RWPE2 (cell line): Measurements from ENCODE around the gene CDC7.

Experiments
- ATAC-seq: fragments of 200-7000 bp; cut with Tn5 transposase; 3 replicates; pipeline ENCODE4 v1.9.1; 2021; ENCODE audit warnings: low read depth
- DNase-seq: peaks from one replicate; pipeline ENCODE4 v3.0.0-alpha.2; 2020; ENCODE audit warnings: low spot score
- H3K27ac ChIP-seq: fragments of 450-650 bp; 2 replicates; pipeline ENCODE4 v1.5.1; 2017; ENCODE audit warnings: mild to moderate bottlenecking; ENCODE audit not compliant: poor library complexity, severe bottlenecking
- H3K27me3 ChIP-seq: fragments of 250-450 bp; sonication (Bioruptor Pico); 2 replicates; pipeline ENCODE4 v1.5.1; 2021; ENCODE audit warnings: mild to moderate bottlenecking, moderate library complexity; ENCODE audit not compliant: insufficient read depth, poor library complexity, severe bottlenecking
- H3K36me3 ChIP-seq: fragments of 250-450 bp; sonication (Bioruptor Pico); 2 replicates; pipeline ENCODE4 v1.5.1; 2020; ENCODE audit warnings: low read depth, mild to moderate bottlenecking, moderate library complexity
- H3K4me1 ChIP-seq: fragments of 250-450 bp; sonication (Bioruptor Pico); 2 replicates; pipeline ENCODE4 v1.5.1; 2021; ENCODE audit warnings: mild to moderate bottlenecking, moderate library complexity; ENCODE audit not compliant: insufficient read depth, poor library complexity, severe bottlenecking
- H3K4me3 ChIP-seq: fragments of 250-450 bp; sonication (Bioruptor Pico); 2 replicates; pipeline ENCODE4 v1.5.1; 2021; ENCODE audit warnings: mild to moderate bottlenecking, moderate library complexity; ENCODE audit not compliant: severe bottlenecking
- H3K9me3 ChIP-seq: fragments of 250-450 bp; sonication (Bioruptor Pico); 2 replicates; pipeline ENCODE4 v1.5.1; 2021; ENCODE audit warnings: mild to moderate bottlenecking, moderate library complexity; ENCODE audit not compliant: severe bottlenecking
- CTCF ChIP-seq: fragments of 450-650 bp; IDR thresholded peaks from one replicate; pipeline ENCODE4 v1.5.1; 2017; ENCODE audit warnings: mild to moderate bottlenecking, moderate library complexity; ENCODE audit not compliant: poor library complexity, severe bottlenecking

CDC7 gene

GRCh38 chr1:91549041-91549735 lies 48.5 kb downstream of the CDC7 start:
- Histone ChIP-seq H3K27me3 (no peaks in the 10 kb centered on the region), H3K9me3 (no peaks in the 10 kb centered on the region), H3K36me3 (no peaks in the 10 kb centered on the region), H3K4me3 (no peak overlapping the region), H3K27ac (no peak overlapping the region), H3K4me1 (no peaks in the 10 kb centered on the region)
- DNase-seq (no peak), ATAC-seq (no peak)
- no peak for TF ChIP-seq CTCF

- Histone ChIP-seq H3K27ac (no peak overlapping the region), H3K4me1 (peaks cover 5% of the 10 kb centered on the region), H3K9me3 (no peaks in the 10 kb centered on the region), H3K27me3 (no peaks in the 10 kb centered on the region), H3K36me3 (no peaks in the 10 kb centered on the region), H3K4me3 (no peak overlapping the region)
- DNase-seq (no peak), ATAC-seq (no peak)
- TF ChIP-seq CTCF, result no peak
Measured at GRCh38 chr1:91550961-91551360, 50.3 kb downstream of the CDC7 start.

- H3K27ac ChIP-seq, result no peak overlapping the region
- no peak for TF ChIP-seq CTCF
- no peak for ATAC-seq
Measured at GRCh38 chr1:91552091-91552490, 51.4 kb downstream of the CDC7 start.

GRCh38 chr1:91552596-91552995 lies 51.9 kb downstream of the CDC7 start:
- Histone ChIP-seq H3K27ac (no peak overlapping the region), H3K4me3 (no peak overlapping the region), H3K9me3 (no peaks in the 10 kb centered on the region), H3K27me3 (no peaks in the 10 kb centered on the region), H3K36me3 (no peaks in the 10 kb centered on the region), H3K4me1 (peaks cover 5% of the 10 kb centered on the region)
- TF ChIP-seq CTCF, result no peak
- no peak for DNase-seq
- ATAC-seq, result no peak

More at GRCh38 chr1:91552091-91552490, 51.4 kb downstream of the CDC7 start:
- peaks cover 5% of the 10 kb centered on the region for H3K4me1 ChIP-seq
- no peaks in the 10 kb centered on the region for H3K36me3 ChIP-seq
- no peaks in the 10 kb centered on the region for H3K27me3 ChIP-seq
- H3K4me3 ChIP-seq, result no peak overlapping the region
- H3K9me3 ChIP-seq, result no peaks in the 10 kb centered on the region
- DNase-seq, result no peak

- no peaks in the 10 kb centered on the region for H3K27me3 ChIP-seq
- H3K4me1 ChIP-seq, result peaks cover 5% of the 10 kb centered on the region
- no peaks in the 10 kb centered on the region for H3K36me3 ChIP-seq
- H3K27ac ChIP-seq, result no peak overlapping the region
- DNase-seq (no peak), ATAC-seq (peak; percentile 74)
- no peak for TF ChIP-seq CTCF
- no peaks in the 10 kb centered on the region for H3K9me3 ChIP-seq
- no peak overlapping the region for H3K4me3 ChIP-seq
Measured at GRCh38 chr1:91553177-91553591, 52.5 kb downstream of the CDC7 start.
